HepG2 (cell line): Measurements from ENCODE around the gene GPC6. TPM values are rescaled to one million over a fixed set of nuclear protein-coding genes. Genes with fewer than 3 reads are reported as not detected.

Source experiments
- ATAC-seq: fragments of 200-7000 bp; cut with Tn5 transposase; 3 replicates; pipeline ENCODE4 v1.9.1; 2020; ENCODE audit warnings: mild to moderate bottlenecking, moderate library complexity
- BruUV-seq: library from RNA; stranded (reverse); fragments of 400-500 nt; replicated peaks from 2 replicates; lab custom pipeline; 2021; lab: Mats Ljungman, UMichigan
- CTCF ChIA-PET: fragments of 300-600 bp; formaldehyde crosslinking; extraction: SDS; loops from one replicate; lab custom pipeline; 2021; ENCODE audit warnings: low total read pairs, inconsistent platforms, low intra/inter-chr PET ratio; lab: Yijun Ruan, JAX
- POLR2A ChIA-PET: fragments of 350-600 bp; sonication (Branson Sonifier 250); formaldehyde crosslinking; loops from one replicate; lab custom pipeline; 2020; ENCODE audit warnings: antibody characterized with exemption, inconsistent platforms; lab: Yijun Ruan, JAX
- DNase-seq: peaks from one replicate; pipeline ENCODE4 v3.0.0-alpha.2; 2015; ENCODE audit warnings: low spot score
- FAIRE-seq: peaks from 3 replicates; lab custom pipeline; 2011; peaks lifted over from hg19 to GRCh38; lab: Jason Lieb, UNC
- H2AFZ ChIP-seq: one replicate; pipeline ENCODE4 v1.6.1; 2011; ENCODE audit warnings: low read length, inconsistent platforms
- H3K27ac ChIP-seq: fragments of 300-600 bp; 3 replicates; pipeline ENCODE4 v1.8.0; 2011; ENCODE audit warnings: mixed run types, mild to moderate bottlenecking, mixed read lengths, low read length, inconsistent platforms; ENCODE audit not compliant: insufficient read depth; ENCODE audit errors: extremely low read length
- H3K27me3 ChIP-seq, 2 experiments: fragments of 200-600 bp in 1 of 2; 2 replicates in 1 of 2; 3 replicates in 1 of 2; pipeline versions ENCODE4 v1.6.0 to v1.8.0; 2011; ENCODE audit warnings: low read length in 2 of 2, mild to moderate bottlenecking in 2 of 2, moderate library complexity in 2 of 2, inconsistent platforms in 1 of 2; ENCODE audit not compliant: insufficient read depth in 2 of 2, control insufficient read depth in 1 of 2
- H3K36me3 ChIP-seq, 2 experiments: fragments of 200-600 bp in 1 of 2; replicated peaks in 1 of 2; 2 replicates in 1 of 2; 3 replicates in 1 of 2; pipeline versions ENCODE4 v1.5.1 to v1.8.0; 2011; ENCODE audit warnings: low read length in 2 of 2, inconsistent platforms in 1 of 2; ENCODE audit not compliant: insufficient read depth in 2 of 2, control insufficient read depth in 1 of 2
- H3K4me1 ChIP-seq: 2 replicates; pipeline ENCODE4 v1.5.1; 2012; ENCODE audit warnings: low read length, inconsistent platforms; ENCODE audit not compliant: insufficient read depth
- H3K4me2 ChIP-seq: 2 replicates; pipeline ENCODE4 v1.6.0; 2011; ENCODE audit warnings: low read depth, low read length, inconsistent platforms
- H3K4me3 ChIP-seq, 3 experiments: fragments of 200-600 bp in 1 of 3; sonication (generic), shearing (Covaris generic) in 1 of 3; replicated peaks in 1 of 3; 2 replicates each; pipeline ENCODE4 v1.5.1; 2011 to 2016; ENCODE audit warnings: low read length in 3 of 3, inconsistent platforms in 2 of 3, low read depth in 2 of 3, mild to moderate bottlenecking in 2 of 3, control low read depth in 1 of 3, mixed read lengths in 1 of 3; ENCODE audit not compliant: insufficient read depth in 1 of 3
- H3K79me2 ChIP-seq: one replicate; pipeline ENCODE4 v1.6.1; 2011; ENCODE audit warnings: low read length, inconsistent platforms; ENCODE audit not compliant: insufficient read depth
- H3K9ac ChIP-seq: 2 replicates; pipeline ENCODE4 v1.6.0; 2011; ENCODE audit warnings: mild to moderate bottlenecking, low read depth, low read length, inconsistent platforms; ENCODE audit not compliant: insufficient read depth
- H3K9me3 ChIP-seq: 2 replicates; pipeline ENCODE4 v1.5.1; 2012; ENCODE audit warnings: mild to moderate bottlenecking, low read length
- H4K20me1 ChIP-seq: 2 replicates; pipeline ENCODE4 v1.6.0; 2011; ENCODE audit warnings: inconsistent platforms, mild to moderate bottlenecking, low read length, moderate library complexity; ENCODE audit not compliant: insufficient read depth
- FOXJ3 ChIP-seq: sonication (generic); formaldehyde crosslinking; IDR thresholded peaks from 2 replicates; pipeline ENCODE4 v1.4.0; 2020; ENCODE audit warnings: missing genetic modification reagents, mild to moderate bottlenecking, borderline replicate concordance
- SALL1 ChIP-seq: sonication (generic); formaldehyde crosslinking; IDR thresholded peaks from 2 replicates; pipeline ENCODE4 v1.8.0; 2022; ENCODE audit warnings: mild to moderate bottlenecking, missing genetic modification reagents
- SAP130 ChIP-seq: IDR thresholded peaks from 2 replicates; pipeline ENCODE4 v1.6.1; 2016; ENCODE audit warnings: low read depth
- ZNF407 ChIP-seq: sonication (generic); formaldehyde crosslinking; IDR thresholded peaks from one replicate; pipeline ENCODE4 v1.5.1; 2020; ENCODE audit warnings: mild to moderate bottlenecking, missing genetic modification reagents; ENCODE audit errors: not compliant biosample characterization
- ZNF468 ChIP-seq: sonication (generic); formaldehyde crosslinking; IDR thresholded peaks from 2 replicates; pipeline ENCODE4 v1.8.0; 2022; ENCODE audit warnings: mild to moderate bottlenecking, moderate library complexity, missing genetic modification reagents
- ZNF839 ChIP-seq: sonication (generic); formaldehyde crosslinking; IDR thresholded peaks from 2 replicates; pipeline ENCODE4 v1.4.0; 2020; ENCODE audit warnings: missing genetic modification reagents, mild to moderate bottlenecking, borderline replicate concordance
- WGBS: methylation state at CpG from one replicate; pipeline ENCODE4 v1.1.6; 2017; ENCODE audit warnings: low lambda C conversion rate; 5-methylcytosine and 5-hydroxymethylcytosine counted together
- in situ Hi-C: cut with HindIII; loops from 2 replicates; pipeline ENCODE4 v1.10.0; 2017; ENCODE audit warnings: low pct_unique_long_range_greater_than_20kb; ENCODE audit not compliant: extremely low pct_ligation_motif_present
- intact Hi-C: fragments of 100-400 bp; cut with micrococcal nuclease; formaldehyde crosslinking; loops from one replicate; pipeline ENCODE4 v1.10.0; 2022; ENCODE audit not compliant: unreplicated experiment
- polyA plus RNA-seq, 8 experiments: library from polyadenylated mRNA; depleted of rRNA in 3 of 8; stranded (reverse) in 7 of 8; unstranded in 1 of 8; fragments of >200 nt; fragmentation: Illumina TruSeq in 4 of 8; extraction: Trizol in 4 of 8; gene quantifications; 2 replicates each; pipeline versions ENCODE4 v1.2.1 to v1.2.3, GENCODE V29; 2011 to 2016; ENCODE audit warnings: low read depth in 4 of 8, missing spikeins in 1 of 8, mixed read lengths in 1 of 8; ENCODE audit not compliant: insufficient read depth in 1 of 8
- total RNA-seq, 5 experiments: library from RNA; depleted of rRNA; stranded (reverse); fragments of >200 nt; fragmentation: Illumina TruSeq; extraction: Trizol; gene quantifications; 2 replicates each; pipeline ENCODE4 v1.2.3, GENCODE V29; 2016; ENCODE audit warnings: low read depth in 1 of 5

GPC6 gene
- total and polyA plus RNA-seq, 2 of the 13 experiments (the other 11 are each of a cell fraction or from before 2014, with no cell fraction given), result 24.5 to 33.9 TPM

- TF ChIP-seq ZNF407 (CRISPR knock-in tag) (no peak), FOXJ3 (CRISPR knock-in tag) (no peak), ZNF468 (CRISPR knock-in tag) (no peak)
These were observed 128.5 kb downstream of the GPC6 start (continued) for GRCh38 chr13:93355094-93355493.

GRCh38 chr13:93356469-93356868 is 129.9 kb downstream of the GPC6 start:
- WGBS, result 100% methylated on average over 1 of the region's 3 CpGs

More at GRCh38 chr13:93356469-93356868, 129.9 kb downstream of the GPC6 start:
- H3K27ac ChIP-seq, result no peak overlapping the region
- H2AFZ ChIP-seq, result no peak overlapping the region
- DNase-seq (no peak), FAIRE-seq (no peak), ATAC-seq (no peak)
- no peaks in the 10 kb centered on the region for H3K27me3 ChIP-seq
- H3K79me2 ChIP-seq, result no peaks in the 10 kb centered on the region
- H3K4me3 ChIP-seq, result no peak overlapping the region
- no peaks in the 10 kb centered on the region for H4K20me1 ChIP-seq
- H3K4me1 ChIP-seq, result peaks cover 8% of the 10 kb centered on the region; the same call in 1 of the 2 replicates
- CTCF ChIA-PET, result no interaction called here
- H3K9me3 ChIP-seq, result no peaks in the 10 kb centered on the region
- TF ChIP-seq SAP130 (CRISPR knock-in tag) (no peak), SALL1 (no peak), ZNF839 (no peak)
- no peaks in the 10 kb centered on the region for H3K36me3 ChIP-seq
- POLR2A ChIA-PET, result no interaction called here
- no peak overlapping the region for H3K4me2 ChIP-seq
- in situ Hi-C loops (no loop called here), intact Hi-C loops (no loop called here)
- H3K9ac ChIP-seq, result no peak overlapping the region
- no TSS peak for BruUV-seq
